Panc1 (cell line): Measurements from ENCODE around the gene TMEM240.

Experiments
- POLR2AphosphoS5 ChIP-seq: IDR thresholded peaks from 2 replicates; pipeline ENCODE4 v1.6.1; 2012; ENCODE audit warnings: mild to moderate bottlenecking, low read depth, low read length, moderate library complexity
- TCF7L2 ChIP-seq: IDR thresholded peaks from 2 replicates; pipeline ENCODE4 v1.6.1; 2011; ENCODE audit warnings: mild to moderate bottlenecking, low read depth, low read length, inconsistent platforms
- TF ChIP-seq, protein P1 (sequence below): fragments of 450-650 bp; IDR thresholded peaks from 2 replicates; pipeline ENCODE4 v1.5.1; 2017; ENCODE audit warnings: mild to moderate bottlenecking
- TF ChIP-seq, protein P2 (sequence below), 2 experiments: IDR thresholded peaks; 2 replicates each; pipeline ENCODE4 v1.6.1; 2011 to 2012; ENCODE audit warnings: low read depth in 2 of 2, control low read depth in 1 of 2, low read length in 1 of 2, mild to moderate bottlenecking in 1 of 2, moderate library complexity in 1 of 2; ENCODE audit not compliant: insufficient read depth in 1 of 2

DNA sequence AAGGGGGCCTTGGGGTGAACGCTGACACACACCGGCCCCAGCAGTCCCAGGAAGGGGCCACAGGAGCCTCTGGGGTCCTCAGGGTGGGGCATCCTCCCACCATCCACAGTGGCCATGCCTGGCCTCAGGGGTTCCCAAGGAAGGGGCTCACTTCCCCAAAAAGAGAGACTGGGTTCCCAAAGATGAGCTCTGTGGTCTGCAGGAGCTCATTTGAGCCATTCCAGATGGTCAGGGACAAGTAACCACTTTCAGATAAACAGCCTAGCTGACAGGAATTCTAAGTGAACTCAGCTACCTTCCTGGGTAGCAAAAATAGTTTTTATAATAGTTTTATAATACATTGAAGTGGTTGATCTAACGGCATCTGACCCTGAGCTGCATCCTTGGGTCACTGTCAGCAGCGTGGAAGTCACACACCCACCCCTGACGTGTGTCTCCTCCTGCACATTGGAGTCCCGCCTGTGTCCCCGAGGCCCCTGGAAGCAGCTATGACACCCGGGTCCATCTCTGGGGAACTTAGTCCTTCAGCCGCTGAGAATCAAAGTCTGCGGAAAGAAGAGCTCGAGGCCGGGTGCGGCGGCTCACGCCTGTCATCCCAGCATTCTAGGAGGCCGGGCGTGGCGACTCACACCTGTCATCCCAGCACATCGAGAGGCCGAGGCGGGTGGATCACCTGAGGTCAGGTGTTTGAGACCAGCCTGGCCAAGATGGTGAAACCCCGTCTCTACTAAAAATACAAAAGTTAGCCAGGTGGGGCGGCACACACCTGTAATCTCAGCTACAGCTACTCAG is 5.7 kb upstream of the TMEM240 start:
- TF ChIP-seq, protein P1, sequence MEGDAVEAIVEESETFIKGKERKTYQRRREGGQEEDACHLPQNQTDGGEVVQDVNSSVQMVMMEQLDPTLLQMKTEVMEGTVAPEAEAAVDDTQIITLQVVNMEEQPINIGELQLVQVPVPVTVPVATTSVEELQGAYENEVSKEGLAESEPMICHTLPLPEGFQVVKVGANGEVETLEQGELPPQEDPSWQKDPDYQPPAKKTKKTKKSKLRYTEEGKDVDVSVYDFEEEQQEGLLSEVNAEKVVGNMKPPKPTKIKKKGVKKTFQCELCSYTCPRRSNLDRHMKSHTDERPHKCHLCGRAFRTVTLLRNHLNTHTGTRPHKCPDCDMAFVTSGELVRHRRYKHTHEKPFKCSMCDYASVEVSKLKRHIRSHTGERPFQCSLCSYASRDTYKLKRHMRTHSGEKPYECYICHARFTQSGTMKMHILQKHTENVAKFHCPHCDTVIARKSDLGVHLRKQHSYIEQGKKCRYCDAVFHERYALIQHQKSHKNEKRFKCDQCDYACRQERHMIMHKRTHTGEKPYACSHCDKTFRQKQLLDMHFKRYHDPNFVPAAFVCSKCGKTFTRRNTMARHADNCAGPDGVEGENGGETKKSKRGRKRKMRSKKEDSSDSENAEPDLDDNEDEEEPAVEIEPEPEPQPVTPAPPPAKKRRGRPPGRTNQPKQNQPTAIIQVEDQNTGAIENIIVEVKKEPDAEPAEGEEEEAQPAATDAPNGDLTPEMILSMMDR, result no peak
- TF ChIP-seq POLR2AphosphoS5 (no peak), TCF7L2 (no peak)
- TF ChIP-seq, protein P2, sequence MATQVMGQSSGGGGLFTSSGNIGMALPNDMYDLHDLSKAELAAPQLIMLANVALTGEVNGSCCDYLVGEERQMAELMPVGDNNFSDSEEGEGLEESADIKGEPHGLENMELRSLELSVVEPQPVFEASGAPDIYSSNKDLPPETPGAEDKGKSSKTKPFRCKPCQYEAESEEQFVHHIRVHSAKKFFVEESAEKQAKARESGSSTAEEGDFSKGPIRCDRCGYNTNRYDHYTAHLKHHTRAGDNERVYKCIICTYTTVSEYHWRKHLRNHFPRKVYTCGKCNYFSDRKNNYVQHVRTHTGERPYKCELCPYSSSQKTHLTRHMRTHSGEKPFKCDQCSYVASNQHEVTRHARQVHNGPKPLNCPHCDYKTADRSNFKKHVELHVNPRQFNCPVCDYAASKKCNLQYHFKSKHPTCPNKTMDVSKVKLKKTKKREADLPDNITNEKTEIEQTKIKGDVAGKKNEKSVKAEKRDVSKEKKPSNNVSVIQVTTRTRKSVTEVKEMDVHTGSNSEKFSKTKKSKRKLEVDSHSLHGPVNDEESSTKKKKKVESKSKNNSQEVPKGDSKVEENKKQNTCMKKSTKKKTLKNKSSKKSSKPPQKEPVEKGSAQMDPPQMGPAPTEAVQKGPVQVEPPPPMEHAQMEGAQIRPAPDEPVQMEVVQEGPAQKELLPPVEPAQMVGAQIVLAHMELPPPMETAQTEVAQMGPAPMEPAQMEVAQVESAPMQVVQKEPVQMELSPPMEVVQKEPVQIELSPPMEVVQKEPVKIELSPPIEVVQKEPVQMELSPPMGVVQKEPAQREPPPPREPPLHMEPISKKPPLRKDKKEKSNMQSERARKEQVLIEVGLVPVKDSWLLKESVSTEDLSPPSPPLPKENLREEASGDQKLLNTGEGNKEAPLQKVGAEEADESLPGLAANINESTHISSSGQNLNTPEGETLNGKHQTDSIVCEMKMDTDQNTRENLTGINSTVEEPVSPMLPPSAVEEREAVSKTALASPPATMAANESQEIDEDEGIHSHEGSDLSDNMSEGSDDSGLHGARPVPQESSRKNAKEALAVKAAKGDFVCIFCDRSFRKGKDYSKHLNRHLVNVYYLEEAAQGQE (IDR thresholded peaks at IDR 0.05; ENCODE audit: insufficient read depth in 1 of 2, low read depth in 2 of 2, low read length in 1 of 2), result no peak
